ENCODE results near the gene PRDX2. TPM values are rescaled to one million over a fixed set of nuclear protein-coding genes. Genes with fewer than 3 reads are reported as not detected.

Gene PRDX2
- total and polyA plus RNA-seq, 2 donors (not counting 3 experiments of a cell fraction or from before 2014, with no cell fraction given) = 247 to 492 TPM

GRCh38 chr19:12804051-12804450 lies 2.5 kb upstream of the PRDX2 start:
- Histone ChIP-seq H3K27me3 (ENCODE audit: control insufficient read depth in 2 of 2, insufficient read depth in 2 of 2, low read length in 2 of 2) (no peaks in the 10 kb centered on the region), H3K9ac (replicated peaks; ENCODE audit: extremely low read depth, insufficient read depth, low read length) (no peak overlapping the region), H3K79me2 (ENCODE audit: control insufficient read depth, insufficient read depth, low read length) (peaks cover 14% of the 10 kb centered on the region), H3K4me1 (ENCODE audit: control insufficient read depth, extremely low read depth, insufficient read depth, low read length) (peaks cover 22% of the 10 kb centered on the region), H3K9me3 (replicated peaks; ENCODE audit: control insufficient read depth, insufficient read depth, low read length) (no peaks in the 10 kb centered on the region), H3K4me3 (replicated peaks in 1 of 3; ENCODE audit: insufficient read depth in 1 of 3, low read depth in 1 of 3, low read length in 3 of 3) (no peak overlapping the region), H3K27ac (ENCODE audit: insufficient read depth, low read depth, low read length) (no peak overlapping the region), H3K9me1 (replicated peaks; ENCODE audit: control insufficient read depth, extremely low read depth, insufficient read depth, low read length) (no peaks in the 10 kb centered on the region), H3K36me3 (ENCODE audit: control insufficient read depth in 2 of 2, extremely low read depth in 1 of 2, insufficient read depth in 2 of 2, low read length in 2 of 2) (peaks cover 0 to 12% of the 10 kb centered on the region in 2 experiments), H4K20me1 (replicated peaks; ENCODE audit: control insufficient read depth, extremely low read depth, insufficient read depth, low read length) (no peaks in the 10 kb centered on the region), H3K4me2 (ENCODE audit: insufficient read depth, low read length) (no peak overlapping the region), H2AFZ (ENCODE audit: low read depth, low read length) (no peak overlapping the region)
- dilution Hi-C loops (cut with MboI; ENCODE audit: extremely low pct_ligation_motif_present, low sequenced_read_pairs) (no loop called here), intact Hi-C loops (cut with micrococcal nuclease) (no loop called here)
- BruUV-seq (replicated peaks) = no TSS peak
- DNase-seq (ENCODE audit: low read depth, low spot score) (no peak), FAIRE-seq (no peak)
- ChIA-PET CTCF (interaction anchor here (1.9 to 13.8 kb wide), 2 partner anchors 40 to 44 kb away, joined by 5 to 524 read pairs; no protein-coding TSS in a partner anchor), POLR2A (interaction anchor here (0.6 kb wide), 1 partner anchor 11 kb away, joined by 3 read pairs; no protein-coding TSS in a partner anchor)
- TF ChIP-seq CTCF (IDR thresholded peaks at IDR 0.05; ENCODE audit: extremely low read depth in 1 of 2, insufficient read depth in 1 of 2, low read depth in 1 of 2, low read length in 2 of 2) = no peak
- no peak for TF ChIP-seq POLR2A (IDR thresholded peaks at IDR 0.05; ENCODE audit: low read depth, low read length)
- TF ChIP-seq JUN (IDR thresholded peaks at IDR 0.05; ENCODE audit: borderline replicate concordance, insufficient read depth, insufficient read length, low read depth) = no peak
- TF ChIP-seq EZH2 (IDR thresholded peaks at IDR 0.05; ENCODE audit: borderline replicate concordance, low read depth, low read length, severe bottlenecking) = no peak

Measured in endothelial cell of umbilical vein (primary cell).